ENCODE measurements around the gene FBXW4. TPM values are rescaled to one million over a fixed set of nuclear protein-coding genes. Genes with fewer than 3 reads are reported as not detected.
"Not testable (repeated sequence)": the region's sequence is repeated elsewhere in the genome, so short reads cannot be mapped to it uniquely, and the experiment has no call there.

Gene FBXW4
- total RNA-seq, 4 donors from 2014 or later = 48.2 to 83.6 (median 71.3) TPM

DNA sequence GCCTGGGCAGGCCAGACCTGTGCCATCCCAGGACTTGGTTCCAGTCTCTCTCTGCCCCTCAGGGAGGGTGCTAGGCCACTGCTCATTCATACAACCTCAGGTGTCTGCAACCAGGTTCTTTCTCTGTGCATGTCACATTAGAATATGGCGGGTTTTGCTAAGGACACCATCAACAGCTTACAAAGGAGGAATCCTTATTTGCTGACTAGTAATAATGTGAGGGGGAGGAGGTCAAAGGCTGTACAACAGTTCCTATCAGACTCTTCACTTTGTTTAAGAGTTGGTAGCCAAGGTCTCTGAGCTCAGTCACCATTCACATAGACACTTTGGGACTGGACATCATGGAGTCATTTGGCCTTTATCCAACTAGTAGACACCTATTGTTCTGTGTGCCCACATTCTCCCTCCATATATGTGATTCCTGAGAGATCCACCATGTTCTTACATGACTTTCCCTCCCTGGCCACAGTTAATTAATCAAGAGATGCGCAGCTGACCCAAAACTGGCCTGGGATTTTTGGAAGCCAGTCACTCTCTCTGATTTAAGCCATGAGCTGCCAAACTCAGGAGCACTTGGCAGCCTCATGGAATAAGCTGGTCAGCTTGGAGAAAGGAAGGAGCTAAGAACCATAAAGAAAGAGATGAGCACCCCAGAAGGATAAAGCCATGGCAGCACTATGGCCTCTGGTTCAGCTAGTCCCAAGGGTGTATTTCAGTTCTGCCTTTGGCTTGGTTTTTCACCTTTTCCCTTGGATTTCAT is 55.6 kb downstream of the FBXW4 start:
- Histone ChIP-seq H3K36me3 (peaks cover 22% of the 10 kb centered on the region), H3K4me3 (no peak overlapping the region), H3K9me3 (no peaks in the 10 kb centered on the region), H3K4me1 (no peaks in the 10 kb centered on the region), H3K27ac (no peak overlapping the region), H3K27me3 (no peaks in the 10 kb centered on the region)
- 95% methylated on average over 2 of the region's 2 CpGs for WGBS
- TF ChIP-seq POLR2A (IDR thresholded peaks at IDR 0.05) = no peak
- no peak for TF ChIP-seq POLR2AphosphoS5 (IDR thresholded peaks at IDR 0.05)
- no peak for TF ChIP-seq EP300 (IDR thresholded peaks at IDR 0.05)
- TF ChIP-seq, protein P1, sequence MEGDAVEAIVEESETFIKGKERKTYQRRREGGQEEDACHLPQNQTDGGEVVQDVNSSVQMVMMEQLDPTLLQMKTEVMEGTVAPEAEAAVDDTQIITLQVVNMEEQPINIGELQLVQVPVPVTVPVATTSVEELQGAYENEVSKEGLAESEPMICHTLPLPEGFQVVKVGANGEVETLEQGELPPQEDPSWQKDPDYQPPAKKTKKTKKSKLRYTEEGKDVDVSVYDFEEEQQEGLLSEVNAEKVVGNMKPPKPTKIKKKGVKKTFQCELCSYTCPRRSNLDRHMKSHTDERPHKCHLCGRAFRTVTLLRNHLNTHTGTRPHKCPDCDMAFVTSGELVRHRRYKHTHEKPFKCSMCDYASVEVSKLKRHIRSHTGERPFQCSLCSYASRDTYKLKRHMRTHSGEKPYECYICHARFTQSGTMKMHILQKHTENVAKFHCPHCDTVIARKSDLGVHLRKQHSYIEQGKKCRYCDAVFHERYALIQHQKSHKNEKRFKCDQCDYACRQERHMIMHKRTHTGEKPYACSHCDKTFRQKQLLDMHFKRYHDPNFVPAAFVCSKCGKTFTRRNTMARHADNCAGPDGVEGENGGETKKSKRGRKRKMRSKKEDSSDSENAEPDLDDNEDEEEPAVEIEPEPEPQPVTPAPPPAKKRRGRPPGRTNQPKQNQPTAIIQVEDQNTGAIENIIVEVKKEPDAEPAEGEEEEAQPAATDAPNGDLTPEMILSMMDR (IDR thresholded peaks at IDR 0.05) = no peak
- no peak for DNase-seq (ENCODE audit: low spot score in 2 of 2)

DNA sequence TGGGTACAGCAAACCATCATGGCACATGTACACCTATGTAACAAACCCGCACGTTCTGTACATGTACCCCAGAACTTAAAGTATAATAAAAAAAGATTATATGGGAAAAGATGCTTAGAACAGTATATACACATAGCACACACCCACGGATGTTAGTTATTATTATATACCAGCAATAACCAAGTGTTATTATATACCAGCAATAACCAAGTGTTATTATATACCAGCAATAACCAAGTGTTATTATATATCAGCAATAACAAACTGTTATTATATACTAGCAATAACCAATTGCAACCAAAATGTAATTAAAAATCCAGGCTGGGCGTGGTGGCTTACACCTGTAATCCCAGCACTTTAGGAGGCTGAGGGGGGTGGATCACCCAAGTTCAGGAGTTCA is 61.5 kb downstream of the FBXW4 start:
- WGBS = 97% methylated on average over 4 of the region's 4 CpGs
- not testable (repeated sequence) for DNase-seq (ENCODE audit: low spot score in 2 of 2); H3K9me3 ChIP-seq; H3K27me3 ChIP-seq; H3K27ac ChIP-seq; H3K4me3 ChIP-seq; H3K4me1 ChIP-seq
- H3K36me3 ChIP-seq = peaks cover 17% of the 10 kb centered on the region

DNA sequence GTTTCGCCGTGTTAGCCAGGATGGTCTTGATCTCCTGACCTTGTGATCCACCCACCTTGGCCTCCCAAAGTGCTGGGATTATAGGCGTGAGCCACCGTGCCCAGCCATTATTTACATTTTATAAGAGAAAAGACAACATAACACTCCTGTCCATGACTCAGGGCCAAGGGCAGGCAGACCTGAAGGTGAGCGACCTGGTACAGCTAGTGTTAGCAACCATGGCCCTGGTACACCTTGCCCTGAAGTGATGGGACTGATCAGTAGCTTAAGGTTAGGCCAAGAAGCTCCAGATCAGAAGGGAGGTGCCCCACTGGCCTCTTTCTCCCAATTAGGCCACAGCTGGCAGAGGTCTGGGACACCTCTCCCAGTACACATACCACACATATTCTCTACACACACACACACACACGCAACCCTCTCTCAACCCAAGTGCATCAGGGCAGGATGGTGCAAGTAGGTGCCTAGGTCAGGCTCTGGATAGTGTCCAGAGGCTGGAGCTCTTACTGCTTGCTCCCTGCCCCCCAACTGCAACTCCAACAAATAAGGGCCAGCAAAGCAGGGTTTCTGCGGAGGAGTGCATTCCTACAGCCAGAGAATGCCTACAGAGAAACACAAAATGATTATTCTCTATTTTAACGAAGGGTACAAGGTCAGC is 63.0 kb downstream of the FBXW4 start:
- H3K27ac ChIP-seq = no peak overlapping the region
- DNase-seq (ENCODE audit: low spot score in 2 of 2) = no peak
- no peaks in the 10 kb centered on the region for H3K27me3 ChIP-seq
- H3K4me3 ChIP-seq = no peak overlapping the region
- no peak for TF ChIP-seq POLR2AphosphoS5 (IDR thresholded peaks at IDR 0.05)
- no peak for TF ChIP-seq POLR2A (IDR thresholded peaks at IDR 0.05)
- TF ChIP-seq, protein P1 (IDR thresholded peaks at IDR 0.05) = no peak
- no peak for TF ChIP-seq EP300 (IDR thresholded peaks at IDR 0.05)
- no peaks in the 10 kb centered on the region for H3K4me1 ChIP-seq
- H3K36me3 ChIP-seq = peaks cover 16% of the 10 kb centered on the region
- no peaks in the 10 kb centered on the region for H3K9me3 ChIP-seq
- 91% methylated on average over 8 of the region's 8 CpGs for WGBS

DNA sequence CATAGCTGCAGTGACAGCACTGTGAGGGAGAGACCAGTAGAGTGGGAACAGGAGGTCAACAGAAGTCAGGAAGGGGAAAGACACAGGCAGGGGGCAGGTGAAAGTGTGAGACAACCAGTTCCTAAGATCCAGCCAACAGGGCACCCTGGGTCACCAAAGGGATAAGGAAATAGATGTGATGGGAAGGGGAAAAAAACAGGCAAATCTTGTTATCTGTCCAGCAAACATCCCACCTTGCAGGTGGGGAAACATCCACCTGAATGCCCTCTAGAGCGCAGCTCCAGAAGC is 64.4 kb downstream of the FBXW4 start:
- Histone ChIP-seq H3K27me3 (no peaks in the 10 kb centered on the region), H3K36me3 (peaks cover 16% of the 10 kb centered on the region), H3K4me1 (peaks cover 10% of the 10 kb centered on the region), H3K27ac (no peak overlapping the region), H3K9me3 (no peaks in the 10 kb centered on the region), H3K4me3 (no peak overlapping the region)
- no peak for DNase-seq (ENCODE audit: low spot score in 2 of 2)
- no peak for TF ChIP-seq EP300 (IDR thresholded peaks at IDR 0.05)
- TF ChIP-seq POLR2AphosphoS5 (IDR thresholded peaks at IDR 0.05) = no peak
- TF ChIP-seq POLR2A (IDR thresholded peaks at IDR 0.05) = no peak
- 100% methylated on average over 1 of the region's 1 CpG for WGBS

DNA sequence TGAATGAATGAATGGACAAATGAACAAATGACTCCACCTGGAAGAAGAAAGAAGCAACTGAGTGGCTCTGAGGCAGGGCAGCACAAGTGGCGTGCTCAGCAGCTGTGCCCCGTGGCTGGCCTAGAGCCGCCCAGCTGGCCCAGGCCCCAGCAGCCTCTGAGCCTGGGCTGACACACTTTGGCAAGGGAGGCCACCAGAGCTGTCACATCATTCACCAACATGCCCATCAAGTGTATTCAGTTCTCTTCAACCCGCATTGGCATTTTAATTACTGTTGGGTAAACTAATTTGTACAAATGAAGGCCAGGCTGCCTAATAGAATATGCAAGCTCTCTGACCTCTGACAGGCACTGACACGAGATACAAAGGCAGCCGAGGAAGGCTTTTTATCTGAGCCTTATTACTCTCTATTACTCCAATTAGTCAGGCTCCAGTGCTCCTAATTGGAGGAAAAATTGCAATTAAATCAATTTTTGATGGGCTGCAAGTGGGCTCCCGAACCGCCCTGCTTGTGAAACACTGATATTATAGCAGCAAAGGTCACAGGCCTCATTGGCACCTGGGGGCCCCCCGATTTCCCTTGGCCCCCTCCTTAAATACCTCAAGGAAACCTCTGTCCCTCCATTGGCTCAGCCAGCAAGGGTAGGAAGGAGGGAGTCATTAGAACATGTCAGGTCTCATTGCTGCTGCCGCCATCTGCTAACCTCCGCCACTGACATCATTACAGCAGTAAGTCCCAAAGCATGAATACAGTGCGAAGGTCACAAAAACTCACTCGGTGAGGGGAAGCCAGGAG is 64.9 kb downstream of the FBXW4 start:
- H3K4me3 ChIP-seq = no peak overlapping the region
- no peaks in the 10 kb centered on the region for H3K9me3 ChIP-seq
- TF ChIP-seq POLR2AphosphoS5 (IDR thresholded peaks at IDR 0.05) (no peak), EP300 (IDR thresholded peaks at IDR 0.05) (no peak), POLR2A (IDR thresholded peaks at IDR 0.05) (no peak)
- TF ChIP-seq, protein P1 (IDR thresholded peaks at IDR 0.05) = no peak
- DNase-seq (ENCODE audit: low spot score in 2 of 2) = no peak
- no peak overlapping the region for H3K27ac ChIP-seq
- peaks cover 16% of the 10 kb centered on the region for H3K36me3 ChIP-seq
- WGBS = 85% methylated on average over 13 of the region's 13 CpGs
- no peaks in the 10 kb centered on the region for H3K27me3 ChIP-seq
- H3K4me1 ChIP-seq = peaks cover 10% of the 10 kb centered on the region

All from suprapubic skin (tissue), 4 donors.